ENCODE data around the gene MTMR3. TPM values are rescaled to one million over a fixed set of nuclear protein-coding genes. Genes with fewer than 3 reads are reported as not detected.
"Not testable (repeated sequence)": the region's sequence is repeated elsewhere in the genome, so short reads cannot be mapped to it uniquely, and the experiment has no call there.

Gene MTMR3
- total RNA-seq, 1 donor from 2014 or later: 26.1 TPM

DNA sequence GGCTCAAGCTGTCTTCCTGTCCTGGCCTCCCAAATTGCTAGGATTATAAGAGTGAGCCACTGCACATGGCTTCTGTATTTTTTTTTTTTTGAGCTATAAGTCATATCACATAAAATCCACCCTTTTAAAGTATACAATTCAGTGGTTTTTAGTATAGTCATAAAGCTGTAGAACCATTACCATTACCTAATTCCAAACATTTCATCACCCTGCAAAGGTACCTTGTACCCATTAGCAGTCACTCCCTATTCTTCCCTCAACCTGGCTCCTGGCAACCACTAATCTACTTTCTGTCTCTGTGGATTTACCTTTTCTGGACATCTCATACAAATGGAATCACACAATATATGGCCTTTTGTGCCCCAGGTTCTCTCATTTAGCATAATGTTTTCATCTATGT is 84.5 kb downstream of the MTMR3 start:
- DNase-seq (ENCODE audit: low spot score in 2 of 2): no peak
- TF ChIP-seq, protein P1, sequence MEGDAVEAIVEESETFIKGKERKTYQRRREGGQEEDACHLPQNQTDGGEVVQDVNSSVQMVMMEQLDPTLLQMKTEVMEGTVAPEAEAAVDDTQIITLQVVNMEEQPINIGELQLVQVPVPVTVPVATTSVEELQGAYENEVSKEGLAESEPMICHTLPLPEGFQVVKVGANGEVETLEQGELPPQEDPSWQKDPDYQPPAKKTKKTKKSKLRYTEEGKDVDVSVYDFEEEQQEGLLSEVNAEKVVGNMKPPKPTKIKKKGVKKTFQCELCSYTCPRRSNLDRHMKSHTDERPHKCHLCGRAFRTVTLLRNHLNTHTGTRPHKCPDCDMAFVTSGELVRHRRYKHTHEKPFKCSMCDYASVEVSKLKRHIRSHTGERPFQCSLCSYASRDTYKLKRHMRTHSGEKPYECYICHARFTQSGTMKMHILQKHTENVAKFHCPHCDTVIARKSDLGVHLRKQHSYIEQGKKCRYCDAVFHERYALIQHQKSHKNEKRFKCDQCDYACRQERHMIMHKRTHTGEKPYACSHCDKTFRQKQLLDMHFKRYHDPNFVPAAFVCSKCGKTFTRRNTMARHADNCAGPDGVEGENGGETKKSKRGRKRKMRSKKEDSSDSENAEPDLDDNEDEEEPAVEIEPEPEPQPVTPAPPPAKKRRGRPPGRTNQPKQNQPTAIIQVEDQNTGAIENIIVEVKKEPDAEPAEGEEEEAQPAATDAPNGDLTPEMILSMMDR (IDR thresholded peaks at IDR 0.05): no peak
- H3K27ac ChIP-seq: no peak overlapping the region
- intact Hi-C loops (cut with DNase I): no loop called here
- H3K9me3 ChIP-seq: no peaks in the 10 kb centered on the region
- H3K4me3 ChIP-seq: no peak overlapping the region
- H3K4me1 ChIP-seq: peaks cover 0 to 3% of the 10 kb centered on the region in 2 donors
- H3K36me3 ChIP-seq: peaks cover 0 to 3% of the 10 kb centered on the region in 2 donors
- H3K27me3 ChIP-seq: no peaks in the 10 kb centered on the region

DNA sequence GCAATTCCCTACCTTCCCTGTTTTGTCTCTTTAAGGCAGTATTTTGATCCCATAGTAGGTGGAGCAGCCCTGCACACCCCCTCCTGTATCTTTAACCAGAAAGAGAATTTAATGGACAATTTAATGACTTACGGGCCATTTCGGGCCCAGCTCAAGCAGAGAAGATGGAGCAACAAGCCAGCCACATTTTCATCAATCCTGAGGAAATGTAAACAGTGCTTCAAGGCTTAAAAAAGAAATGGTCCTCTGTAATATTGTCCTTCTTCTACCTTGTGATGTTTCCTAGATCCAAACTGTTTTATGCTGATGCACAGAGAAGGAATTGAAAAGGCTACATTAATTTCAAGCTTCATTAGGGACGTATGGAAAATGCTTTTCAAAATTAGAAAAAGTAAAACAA is 88.6 kb downstream of the MTMR3 start:
- H3K27me3 ChIP-seq: no peaks in the 10 kb centered on the region
- intact Hi-C loops (cut with DNase I): no loop called here
- H3K9me3 ChIP-seq: no peaks in the 10 kb centered on the region
- no peaks in the 10 kb centered on the region for H3K36me3 ChIP-seq
- no peak for DNase-seq (ENCODE audit: low spot score in 2 of 2)
- no peak overlapping the region for H3K27ac ChIP-seq
- H3K4me1 ChIP-seq: no peaks in the 10 kb centered on the region
- TF ChIP-seq, protein P1 (IDR thresholded peaks at IDR 0.05): no peak
- H3K4me3 ChIP-seq: no peak overlapping the region

DNA sequence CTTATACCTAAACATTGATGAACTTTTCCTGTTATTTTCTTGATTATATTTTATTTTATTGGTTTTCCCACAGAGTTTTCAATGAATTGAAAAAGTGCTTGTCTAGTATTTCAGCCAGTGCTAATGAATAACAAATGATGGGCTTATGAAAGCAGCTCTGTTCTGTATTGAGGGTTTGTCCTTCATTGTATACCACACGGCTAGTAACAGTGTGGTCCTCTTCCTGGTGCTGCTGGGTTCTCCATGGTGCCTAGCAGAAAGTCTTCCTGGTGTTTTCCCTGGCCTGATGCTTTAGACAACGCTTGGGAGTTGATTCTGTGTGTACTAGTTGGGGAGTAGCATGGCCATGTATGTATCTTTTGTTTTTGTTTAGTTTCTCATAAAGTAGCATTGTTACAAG is 89.1 kb downstream of the MTMR3 start:
- intact Hi-C loops (cut with DNase I): no loop called here
- no peaks in the 10 kb centered on the region for H3K27me3 ChIP-seq
- TF ChIP-seq, protein P1 (IDR thresholded peaks at IDR 0.05): no peak
- H3K36me3 ChIP-seq: no peaks in the 10 kb centered on the region
- H3K4me3 ChIP-seq: no peak overlapping the region
- no peak overlapping the region for H3K27ac ChIP-seq
- H3K4me1 ChIP-seq: no peaks in the 10 kb centered on the region
- no peaks in the 10 kb centered on the region for H3K9me3 ChIP-seq
- no peak for DNase-seq (ENCODE audit: low spot score in 2 of 2)

DNA sequence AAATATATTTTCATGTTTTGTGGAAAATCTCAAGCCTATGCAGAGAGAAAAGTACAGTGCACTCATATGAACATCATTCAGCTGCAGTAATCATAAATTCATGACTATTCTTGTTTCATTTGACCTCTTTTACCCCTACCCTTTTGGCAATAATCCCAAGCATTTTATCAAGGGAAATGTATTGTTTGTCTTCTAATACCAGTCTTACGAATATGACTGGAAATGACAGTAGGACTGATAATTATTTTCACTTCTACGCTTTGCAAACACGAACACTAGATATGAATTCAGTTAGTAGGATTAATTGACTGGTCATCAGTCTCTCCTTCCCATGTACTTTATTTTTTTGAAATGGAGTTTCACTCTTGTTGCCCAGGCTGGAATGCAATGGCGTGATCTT is 90.3 kb downstream of the MTMR3 start:
- DNase-seq (ENCODE audit: low spot score in 2 of 2): no peak
- Histone ChIP-seq H3K9me3 (no peaks in the 10 kb centered on the region), H3K27ac (no peak overlapping the region), H3K4me1 (no peaks in the 10 kb centered on the region), H3K27me3 (no peaks in the 10 kb centered on the region), H3K4me3 (no peak overlapping the region), H3K36me3 (peaks cover 0 to 4% of the 10 kb centered on the region in 2 donors)
- intact Hi-C loops (cut with DNase I): no loop called here
- TF ChIP-seq, protein P1 (IDR thresholded peaks at IDR 0.05): no peak

DNA sequence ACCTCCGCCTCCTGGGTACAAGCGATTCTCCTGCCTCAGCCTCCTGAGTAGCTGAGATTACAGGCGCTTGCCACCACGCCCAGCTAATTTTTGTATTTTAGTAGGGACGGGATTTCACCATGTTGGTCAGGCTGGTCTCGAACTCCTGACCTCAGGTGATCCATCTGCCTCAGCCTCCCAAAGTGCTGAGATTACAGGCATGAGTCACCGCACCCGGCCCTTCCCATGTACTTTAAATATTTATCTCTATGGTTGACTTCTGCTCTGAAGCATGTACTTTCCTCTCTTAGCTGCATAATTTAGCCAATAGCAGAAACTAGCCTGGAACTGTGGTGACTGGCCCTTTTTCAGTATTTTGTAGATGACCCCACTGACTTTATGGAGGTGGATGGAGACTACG is 90.7 kb downstream of the MTMR3 start:
- H3K27ac ChIP-seq; H3K36me3 ChIP-seq; H3K4me1 ChIP-seq; H3K4me3 ChIP-seq; DNase-seq (ENCODE audit: low spot score in 2 of 2); H3K9me3 ChIP-seq; intact Hi-C loops (cut with DNase I); H3K27me3 ChIP-seq: not testable (repeated sequence)

DNA sequence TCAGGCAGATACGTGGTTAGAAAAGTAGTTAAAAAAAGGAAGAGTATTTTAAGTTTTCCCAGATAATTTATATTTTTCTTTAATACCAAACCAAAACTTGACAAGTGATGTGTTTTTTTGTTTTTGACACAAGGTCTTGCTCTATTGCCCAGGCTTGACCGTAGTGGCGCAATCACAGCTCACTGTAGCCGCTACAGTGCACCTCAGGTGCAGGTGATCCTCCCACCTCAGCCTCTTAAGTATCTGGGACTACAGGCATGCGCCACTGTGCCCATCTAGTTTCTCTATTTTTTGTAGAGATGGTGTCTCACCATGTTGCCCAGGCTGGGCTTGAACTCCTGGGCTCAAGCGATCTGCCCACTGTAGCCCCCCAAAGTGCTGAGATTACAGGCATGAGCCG is 92.5 kb downstream of the MTMR3 start:
- no peak for DNase-seq (ENCODE audit: low spot score in 2 of 2)
- H3K4me3 ChIP-seq: no peak overlapping the region
- TF ChIP-seq, protein P1 (IDR thresholded peaks at IDR 0.05): no peak
- no peak overlapping the region for H3K27ac ChIP-seq
- no peaks in the 10 kb centered on the region for H3K9me3 ChIP-seq
- no peaks in the 10 kb centered on the region for H3K4me1 ChIP-seq
- peaks cover 5 to 12% of the 10 kb centered on the region in 2 donors for H3K36me3 ChIP-seq
- no peaks in the 10 kb centered on the region for H3K27me3 ChIP-seq
- intact Hi-C loops (cut with DNase I): no loop called here

Measured in ascending aorta (tissue), 2 donors.